Omental fat pad (tissue), 4 donors: Measurements from ENCODE around the gene SLC35F6. TPM values are rescaled to one million over a fixed set of nuclear protein-coding genes. Genes with fewer than 3 reads are reported as not detected.
A peak's percentile ranks its signal among the peaks of the same experiment; 100 is the strongest.

ENCODE experiments used
- ATAC-seq: fragments of 150-250 bp; one replicate; pipeline ENCODE4 v1.9.1; 2016; ENCODE audit warnings: mild to moderate bottlenecking, moderate library complexity; ENCODE audit not compliant: low FRiP score
- DNase-seq: peaks from one replicate; pipeline ENCODE4 v3.0.0-alpha.2; 2019; ENCODE audit warnings: low spot score
- total RNA-seq, 4 donors: library from RNA; depleted of rRNA; stranded (reverse); fragments of >200 nt; gene quantifications; one replicate each; pipeline ENCODE4 v1.1.0, GENCODE V29; 2016
- TF ChIP-seq, protein P1 (sequence below), 3 donors: fragments of 450-650 bp; IDR thresholded peaks; one replicate each; pipeline ENCODE4 v1.5.1; 2016 to 2017; ENCODE audit warnings: antibody characterized with exemption in 3 of 3, mild to moderate bottlenecking in 3 of 3, moderate library complexity in 2 of 3

The SLC35F6 gene, protein sequence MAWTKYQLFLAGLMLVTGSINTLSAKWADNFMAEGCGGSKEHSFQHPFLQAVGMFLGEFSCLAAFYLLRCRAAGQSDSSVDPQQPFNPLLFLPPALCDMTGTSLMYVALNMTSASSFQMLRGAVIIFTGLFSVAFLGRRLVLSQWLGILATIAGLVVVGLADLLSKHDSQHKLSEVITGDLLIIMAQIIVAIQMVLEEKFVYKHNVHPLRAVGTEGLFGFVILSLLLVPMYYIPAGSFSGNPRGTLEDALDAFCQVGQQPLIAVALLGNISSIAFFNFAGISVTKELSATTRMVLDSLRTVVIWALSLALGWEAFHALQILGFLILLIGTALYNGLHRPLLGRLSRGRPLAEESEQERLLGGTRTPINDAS
- total RNA-seq: 10 to 100 TPM; 43.0 to 84.9 (median 57.7) TPM

DNA sequence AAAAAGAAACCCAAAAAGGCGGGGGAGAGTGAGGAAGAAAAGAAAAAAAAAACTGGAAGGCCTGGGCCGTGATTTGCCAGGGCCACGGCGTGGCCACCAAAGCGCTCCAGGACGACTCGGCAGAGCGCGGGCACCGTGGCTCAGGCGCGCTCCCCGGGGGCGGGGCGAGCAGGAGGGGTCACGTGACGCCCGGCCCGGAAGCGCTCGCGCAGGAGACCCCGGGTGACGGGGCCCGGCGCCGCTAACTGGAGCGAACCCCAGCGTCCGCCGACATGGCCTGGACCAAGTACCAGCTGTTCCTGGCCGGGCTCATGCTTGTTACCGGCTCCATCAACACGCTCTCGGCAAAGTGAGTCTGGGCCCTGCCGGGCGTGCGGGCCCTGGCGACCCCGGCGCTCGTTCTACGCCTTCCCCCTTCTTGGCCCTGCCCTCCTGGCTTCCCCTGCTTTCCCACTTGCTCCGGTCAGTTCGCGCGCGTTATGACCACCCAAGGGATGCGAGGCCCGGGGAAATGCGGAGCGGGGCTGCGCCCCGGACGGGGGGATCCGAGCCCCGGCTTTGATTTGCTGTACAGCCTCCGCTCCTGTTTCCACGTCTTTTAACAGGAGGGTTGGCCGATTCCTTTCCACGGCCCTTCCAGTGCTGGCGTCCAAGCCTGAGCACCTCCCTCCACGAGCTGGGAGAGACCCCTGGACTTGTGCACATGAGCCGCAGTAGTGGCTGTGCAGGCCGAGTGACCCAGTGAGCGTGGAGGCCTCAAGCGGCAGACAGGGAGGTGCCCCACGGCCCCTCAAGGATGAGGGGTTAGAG lies at the start of gene SLC35F6:
SLC35F6 (plus strand) TSS at position 207 of the 810 bp plus-strand sequence; CDS start at position 273, 66 bp downstream.
- DNase-seq: peak; percentile 51

GRCh38 chr2:26715528-26716270 lies 48.4 kb upstream of the SLC35F6 start:
- ATAC-seq (no peak), DNase-seq (no peak)
- TF ChIP-seq, protein P1, sequence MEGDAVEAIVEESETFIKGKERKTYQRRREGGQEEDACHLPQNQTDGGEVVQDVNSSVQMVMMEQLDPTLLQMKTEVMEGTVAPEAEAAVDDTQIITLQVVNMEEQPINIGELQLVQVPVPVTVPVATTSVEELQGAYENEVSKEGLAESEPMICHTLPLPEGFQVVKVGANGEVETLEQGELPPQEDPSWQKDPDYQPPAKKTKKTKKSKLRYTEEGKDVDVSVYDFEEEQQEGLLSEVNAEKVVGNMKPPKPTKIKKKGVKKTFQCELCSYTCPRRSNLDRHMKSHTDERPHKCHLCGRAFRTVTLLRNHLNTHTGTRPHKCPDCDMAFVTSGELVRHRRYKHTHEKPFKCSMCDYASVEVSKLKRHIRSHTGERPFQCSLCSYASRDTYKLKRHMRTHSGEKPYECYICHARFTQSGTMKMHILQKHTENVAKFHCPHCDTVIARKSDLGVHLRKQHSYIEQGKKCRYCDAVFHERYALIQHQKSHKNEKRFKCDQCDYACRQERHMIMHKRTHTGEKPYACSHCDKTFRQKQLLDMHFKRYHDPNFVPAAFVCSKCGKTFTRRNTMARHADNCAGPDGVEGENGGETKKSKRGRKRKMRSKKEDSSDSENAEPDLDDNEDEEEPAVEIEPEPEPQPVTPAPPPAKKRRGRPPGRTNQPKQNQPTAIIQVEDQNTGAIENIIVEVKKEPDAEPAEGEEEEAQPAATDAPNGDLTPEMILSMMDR (IDR thresholded peaks at IDR 0.05): no peak

More for the DNA sequence above, at the start of gene SLC35F6:
- ATAC-seq: peak; percentile 89
- TF ChIP-seq, protein P1 (IDR thresholded peaks at IDR 0.05): no peak

- TF ChIP-seq, protein P1 (IDR thresholded peaks at IDR 0.05): no peak
- no peak for ATAC-seq
- DNase-seq: no peak
Observed at GRCh38 chr2:26716340-26716739, 47.7 kb upstream of the SLC35F6 start.

GRCh38 chr2:26716769-26717168 lies 47.3 kb upstream of the SLC35F6 start:
- DNase-seq: no peak
- ATAC-seq: no peak
- TF ChIP-seq, protein P1 (IDR thresholded peaks at IDR 0.05): no peak

GRCh38 chr2:26717362-26717761 lies 46.7 kb upstream of the SLC35F6 start:
- ATAC-seq: no peak
- TF ChIP-seq, protein P1 (IDR thresholded peaks at IDR 0.05): no peak
- no peak for DNase-seq

- DNase-seq: no peak
- ATAC-seq: no peak
- TF ChIP-seq, protein P1 (IDR thresholded peaks at IDR 0.05): no peak
Observed at GRCh38 chr2:26718949-26719686, 45.0 kb upstream of the SLC35F6 start.
